Retina (tissue), 1 donor: Measurements from ENCODE around the gene CHRD.
A peak's percentile ranks its signal among the peaks of the same experiment; 100 is the strongest.

Experiments
- DNase-seq: peaks from one replicate; pipeline ENCODE4 v3.0.0-alpha.2; 2016

The CHRD gene

GRCh38 chr3:184347321-184348056, 32.4 kb upstream of the CHRD start:
- no peak for DNase-seq

DNA sequence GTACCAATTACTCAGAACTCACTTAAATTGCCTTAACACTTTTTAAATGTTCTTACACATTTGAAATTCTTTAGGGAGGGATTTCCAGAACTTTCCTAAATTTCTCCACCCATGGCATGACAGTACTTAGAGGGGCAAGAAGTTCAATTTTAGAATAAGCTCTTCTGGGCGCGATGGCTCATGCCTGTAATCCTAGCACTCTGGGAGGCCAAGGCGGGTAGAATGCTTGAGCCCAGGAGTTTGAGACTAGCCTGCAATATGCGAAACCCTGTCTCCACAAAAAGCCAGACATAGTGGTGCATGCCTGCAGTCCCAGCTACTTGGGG, 31.8 kb upstream of the CHRD start:
- DNase-seq = no peak

DNA sequence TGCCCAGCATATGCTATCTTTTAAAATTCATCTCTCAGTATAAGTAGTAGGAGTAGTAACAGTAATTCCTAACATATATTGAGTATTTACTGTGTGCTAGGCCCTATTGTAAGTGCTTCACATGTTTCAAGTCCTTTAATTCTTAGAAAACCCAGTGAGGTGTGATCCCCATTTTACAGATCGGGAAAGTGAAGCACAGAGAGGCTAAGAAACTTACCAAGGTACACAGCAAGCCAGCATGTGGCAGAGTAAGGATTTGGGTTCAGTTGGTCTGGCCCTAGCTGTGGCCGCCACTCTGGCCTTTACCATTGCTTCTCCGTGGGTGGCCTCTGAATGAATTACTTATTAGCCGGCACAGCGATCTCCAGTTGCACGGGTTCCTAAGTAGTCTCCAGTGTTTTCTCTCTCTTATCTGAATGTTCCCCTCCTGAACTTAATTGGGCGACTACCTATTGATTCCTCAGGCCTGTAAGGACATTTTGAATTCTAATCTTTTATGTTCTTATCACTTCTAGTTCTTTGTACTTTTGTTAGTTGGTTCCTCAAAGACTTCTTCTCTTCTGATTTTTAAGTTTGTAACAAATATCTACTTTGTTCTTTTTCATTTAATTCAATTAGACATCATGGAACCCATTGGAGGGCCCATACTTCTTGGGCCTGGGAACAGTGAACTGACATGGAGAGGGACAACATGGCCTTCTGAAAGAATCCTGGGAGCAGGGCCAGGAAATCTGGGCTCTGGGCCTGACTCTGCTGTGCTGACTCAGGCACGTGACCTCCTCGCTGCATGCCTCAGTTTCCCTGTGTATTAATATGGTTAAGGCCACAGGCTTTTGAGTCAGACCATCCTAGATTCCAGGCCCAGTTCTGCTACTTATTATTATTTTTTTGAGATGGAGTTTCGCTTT, 30.0 kb upstream of the CHRD start:
- DNase-seq = no peak

GRCh38 chr3:184350618-184351017, 29.2 kb upstream of the CHRD start:
- DNase-seq = no peak

DNA sequence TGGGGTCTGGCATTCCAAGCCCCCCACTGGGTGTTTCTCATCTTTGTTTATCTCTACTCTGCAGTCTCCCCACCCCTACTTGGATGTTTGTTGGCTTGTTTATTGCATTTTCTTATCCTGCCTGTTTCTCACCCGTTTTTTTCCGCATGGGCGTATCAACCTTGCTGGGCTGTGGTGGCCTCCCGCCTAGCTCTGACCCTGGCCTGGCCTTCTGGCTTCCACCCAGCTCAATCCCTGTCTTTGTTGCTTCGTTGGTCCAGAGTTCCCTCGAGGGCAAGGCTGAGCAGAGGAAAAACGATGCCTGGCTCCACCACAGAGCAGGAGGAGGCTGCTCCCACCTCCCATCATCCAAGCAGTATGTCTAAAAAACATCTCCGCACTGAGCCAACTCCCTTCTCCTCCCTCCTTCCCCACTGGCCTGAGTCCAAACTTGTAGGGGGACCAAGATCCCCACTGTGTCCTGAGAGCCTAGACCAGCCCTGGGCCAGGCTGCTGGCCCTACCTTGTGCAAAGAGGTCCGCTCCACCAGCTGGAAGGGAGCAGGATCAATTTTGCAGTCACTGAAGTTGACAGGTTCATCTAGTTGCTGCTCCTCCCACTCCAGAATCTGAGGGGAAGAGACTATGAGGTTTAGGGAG, 28.2 kb upstream of the CHRD start:
- DNase-seq = no peak

DNA sequence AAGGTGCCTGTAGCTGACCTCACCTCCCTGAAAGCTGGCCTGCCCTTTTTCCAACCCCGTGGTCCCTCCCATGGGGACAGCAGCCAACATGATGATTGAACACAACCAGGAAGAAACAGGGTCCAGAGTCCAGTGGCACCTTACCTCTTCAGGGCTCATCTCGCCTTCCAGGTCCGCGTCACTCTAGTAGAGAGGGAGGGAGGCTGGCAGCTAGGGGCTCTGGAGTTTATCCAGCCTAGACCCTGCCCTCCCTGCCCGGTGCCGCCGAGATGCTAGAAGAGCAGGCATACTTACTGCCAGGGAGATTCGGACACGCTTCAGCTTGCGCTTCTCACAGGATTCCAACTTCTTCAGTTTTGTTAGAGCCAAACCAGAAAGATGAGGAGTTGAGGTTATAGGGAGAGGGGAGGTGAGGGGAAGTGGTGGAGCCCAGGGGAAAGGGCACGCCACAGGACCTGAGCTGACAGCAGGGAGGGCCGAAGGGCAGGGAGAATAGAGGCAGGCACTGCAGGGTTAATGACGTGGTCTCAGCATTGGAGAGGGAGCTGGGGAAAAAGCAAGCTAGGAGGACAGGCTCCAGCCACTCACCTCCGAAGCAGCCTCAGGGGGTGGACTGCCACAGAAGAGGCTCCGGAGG, 27.6 kb upstream of the CHRD start:
- DNase-seq = no peak

DNA sequence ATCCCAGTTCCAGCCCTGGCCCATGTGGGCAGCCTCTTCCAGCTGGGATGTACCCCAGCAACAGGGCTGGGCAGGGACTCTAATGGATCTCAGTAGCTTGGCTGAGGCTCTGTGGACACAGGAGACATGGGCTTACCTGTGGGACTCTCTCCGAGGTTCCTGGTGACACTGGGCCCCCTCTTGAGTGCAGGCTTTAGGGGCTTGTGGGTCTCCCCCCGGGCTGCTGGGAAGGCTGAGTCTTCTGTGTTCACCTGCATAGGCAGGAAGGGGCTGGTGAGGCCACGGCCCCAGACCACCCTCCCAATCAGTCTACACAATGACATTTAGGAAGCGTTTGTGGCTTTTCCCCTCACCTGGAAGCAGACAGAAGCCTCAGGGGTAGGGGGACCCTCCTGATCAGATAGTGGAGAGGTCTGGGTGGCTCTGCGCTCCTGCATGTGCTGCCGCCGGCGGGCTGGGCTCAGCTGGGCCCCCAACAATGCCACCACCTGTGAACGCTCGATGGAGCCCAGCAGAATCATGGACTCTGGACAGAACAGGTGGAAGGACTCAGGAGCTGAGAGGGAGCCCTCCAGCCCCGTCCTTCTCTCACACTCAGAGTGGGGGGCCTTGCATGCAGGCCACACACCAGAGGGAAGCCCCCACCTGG, 26.8 kb upstream of the CHRD start:
- no peak for DNase-seq

DNA sequence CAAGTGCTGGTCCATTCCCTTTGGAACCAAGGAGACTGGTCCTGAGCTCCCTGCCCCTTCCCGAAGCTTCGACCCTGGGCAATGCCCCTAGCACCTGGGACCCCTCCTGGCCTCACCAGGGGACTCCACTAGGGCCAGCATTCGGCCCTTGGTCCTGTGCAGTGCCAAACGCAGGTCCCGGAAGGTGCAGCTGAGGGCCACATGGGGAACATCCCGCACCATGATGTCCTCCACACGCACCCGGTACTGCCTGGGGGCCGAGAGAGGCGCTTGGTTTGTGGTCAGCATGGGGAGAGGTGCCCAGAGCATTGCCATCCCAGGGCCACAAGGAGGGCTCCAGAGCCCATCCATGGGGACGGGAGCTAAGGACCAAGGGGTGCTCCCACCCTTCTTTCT, 26.3 kb upstream of the CHRD start:
- DNase-seq = no peak

DNA sequence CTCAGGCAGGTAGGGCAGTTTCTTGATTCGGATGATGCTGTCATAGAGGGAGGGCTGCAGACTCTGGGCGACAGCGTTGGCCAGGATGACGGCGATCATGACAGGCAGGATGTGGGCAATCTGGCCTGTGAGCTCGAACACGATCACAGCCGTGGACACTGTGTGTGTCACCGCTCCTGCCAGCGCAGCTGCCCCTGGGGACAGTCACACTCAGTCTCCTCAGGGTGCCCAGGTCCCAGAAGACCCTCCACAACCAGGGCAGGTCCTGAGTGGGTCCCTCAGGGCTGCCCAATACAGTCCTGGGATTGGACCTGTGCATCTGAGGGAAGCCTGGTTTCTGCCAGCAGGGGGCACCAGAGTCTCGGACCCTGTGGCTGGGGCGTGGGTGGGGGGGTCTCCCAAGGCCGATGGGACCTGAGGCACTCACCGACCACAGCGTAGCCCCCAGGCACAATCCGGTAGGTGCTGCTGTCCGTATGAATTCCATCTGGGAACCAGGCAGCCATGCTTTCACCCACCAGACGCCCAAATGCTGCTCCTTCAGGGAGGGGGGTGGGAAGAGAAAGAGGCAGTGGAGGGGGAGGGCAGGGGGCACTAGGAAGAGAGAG, 25.6 kb upstream of the CHRD start:
- peak; percentile 51 for DNase-seq

DNA sequence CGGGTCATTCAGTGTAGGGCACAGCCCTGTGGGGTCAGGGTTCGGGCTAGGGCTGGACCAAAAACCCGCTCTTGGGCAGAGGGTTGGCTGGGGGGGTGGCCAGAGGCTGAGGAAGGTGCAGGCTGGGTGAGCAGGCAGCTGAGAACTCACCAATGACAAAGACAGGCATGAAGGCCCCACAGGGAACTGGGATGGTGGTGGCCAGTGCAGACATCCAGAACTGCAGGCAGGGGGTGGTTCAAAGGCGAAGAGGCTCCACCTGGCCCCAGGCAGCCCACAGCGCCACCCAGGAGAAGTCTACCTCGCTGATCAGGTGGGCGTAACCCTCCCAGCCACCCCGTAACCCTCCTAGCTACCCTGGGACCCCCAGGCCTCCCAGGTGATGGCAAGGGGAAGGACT, 25.1 kb upstream of the CHRD start:
- no peak for DNase-seq

DNA sequence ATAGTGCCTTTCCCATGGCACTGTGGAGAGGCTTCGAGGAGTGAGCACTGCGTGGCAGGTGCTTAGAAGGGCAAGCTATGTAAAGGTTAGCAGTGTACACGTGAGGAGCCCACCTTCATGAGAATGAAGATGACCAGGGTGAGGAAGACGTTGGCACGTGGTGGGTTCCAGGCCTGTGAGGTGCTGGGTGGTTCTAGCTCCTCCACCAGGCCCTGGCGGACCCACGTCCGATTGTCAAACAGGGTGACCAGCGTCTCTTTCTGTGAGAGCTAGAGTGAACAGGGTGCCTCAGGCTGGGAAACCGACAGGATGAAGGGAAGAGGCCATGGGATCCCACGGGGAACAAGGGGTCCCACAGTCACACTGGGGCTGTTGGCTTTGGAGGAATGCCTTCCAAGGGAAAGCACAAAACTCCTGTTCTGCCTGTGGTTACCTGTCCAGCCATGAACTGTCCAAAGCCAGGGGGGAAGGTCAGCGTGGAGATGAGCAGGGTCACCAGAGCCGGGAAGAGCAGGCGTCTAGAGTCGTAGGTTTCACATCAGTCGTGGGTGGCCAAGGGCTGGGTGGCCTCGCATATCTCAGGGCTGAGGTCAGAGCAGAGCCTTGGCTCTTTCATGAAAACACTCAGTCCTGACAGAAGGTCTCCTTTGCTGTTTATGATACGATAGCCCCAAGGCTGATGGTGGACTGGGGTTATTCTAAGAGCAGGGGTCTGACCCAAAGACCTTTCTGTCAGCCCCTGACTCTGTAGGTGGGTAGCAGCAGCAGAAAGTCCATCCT, 24.4 kb upstream of the CHRD start:
- no peak for DNase-seq

DNA sequence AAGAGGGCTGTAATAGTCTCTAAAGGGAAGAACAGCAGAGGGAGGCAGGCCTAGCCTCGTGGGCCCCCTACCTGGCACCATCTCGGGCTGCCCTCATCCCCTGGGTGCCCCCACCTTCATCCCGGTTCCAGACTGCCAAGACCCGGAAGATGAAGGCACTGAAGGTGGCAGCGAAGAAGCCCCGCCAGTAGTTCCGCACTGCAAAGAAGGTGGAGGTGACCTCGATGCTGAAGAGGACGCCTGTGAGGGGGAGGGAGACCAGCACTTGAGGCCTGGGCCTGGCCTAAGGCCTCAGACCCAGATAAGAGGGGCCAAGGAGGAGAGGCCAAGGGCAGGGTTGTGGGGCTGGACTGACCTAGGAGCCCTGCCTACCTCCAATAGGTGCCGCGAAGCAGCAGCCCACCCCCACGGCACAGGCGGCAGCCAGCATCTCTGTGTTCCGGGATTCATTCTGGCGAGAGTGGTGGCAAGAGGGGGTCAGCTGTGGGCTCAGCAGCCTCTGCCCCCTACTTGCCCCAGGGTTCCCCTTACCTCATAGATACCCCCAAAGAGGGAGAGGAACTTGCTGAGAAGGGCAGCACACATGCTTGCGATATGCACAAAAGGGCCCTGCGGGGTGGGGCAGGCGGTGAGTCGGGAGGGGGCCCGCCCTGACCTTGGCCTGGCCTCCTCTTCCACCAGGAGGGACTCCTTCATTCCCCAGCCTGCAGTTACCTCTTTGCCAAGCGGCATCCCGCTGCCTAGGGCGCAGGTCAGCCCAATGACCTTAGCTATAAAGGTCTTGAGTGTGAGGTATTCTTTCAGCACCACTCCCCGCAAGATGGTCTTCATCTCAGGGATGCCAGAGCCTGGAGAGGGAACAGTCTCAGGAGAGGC, 22.4 kb upstream of the CHRD start:
- no peak for DNase-seq

- DNase-seq = no peak
These were observed 21.6 kb upstream of the CHRD start for GRCh38 chr3:184358124-184358767.

DNA sequence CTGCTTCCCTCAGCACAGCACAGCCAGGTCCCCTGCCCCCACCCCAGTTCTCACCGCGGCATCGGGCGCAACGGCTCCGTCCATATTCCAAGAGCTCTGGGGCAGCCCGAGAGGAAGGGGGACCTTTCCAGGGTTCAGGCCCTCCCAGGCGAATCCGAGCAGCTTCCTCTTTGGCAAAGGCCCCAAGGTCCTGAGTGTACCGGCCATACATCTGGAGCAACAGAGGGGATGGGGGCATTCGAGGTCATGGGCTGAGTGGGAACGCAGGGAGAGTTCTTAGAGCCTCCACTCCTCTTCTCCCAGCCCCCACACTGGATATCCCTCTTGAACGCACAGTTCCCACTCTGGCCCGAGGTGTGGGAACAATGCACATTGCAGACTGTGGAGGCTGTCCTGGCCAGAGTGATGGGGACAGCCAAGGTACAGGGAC, 20.9 kb upstream of the CHRD start:
- DNase-seq = no peak

DNA sequence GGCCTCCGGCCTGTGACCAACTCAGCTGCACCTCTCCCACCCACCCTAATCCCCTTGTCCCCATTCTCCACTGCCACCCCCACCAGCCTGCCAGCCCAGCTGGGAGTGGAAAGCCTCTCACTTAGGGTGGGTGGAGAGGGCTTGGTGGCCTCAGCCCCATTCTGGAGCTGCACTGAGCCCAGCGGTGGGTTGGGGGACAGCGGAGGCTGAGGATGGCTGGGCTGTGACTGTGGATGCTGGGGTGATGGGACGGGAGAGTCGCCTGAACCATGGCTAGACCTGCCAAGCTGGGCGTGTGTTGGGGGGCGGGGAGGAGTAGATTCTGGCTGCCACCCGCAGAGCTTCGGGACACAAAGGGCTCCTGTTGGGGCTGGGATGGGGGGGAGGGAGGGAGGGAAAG, 20.2 kb upstream of the CHRD start:
- DNase-seq = no peak

- DNase-seq = no peak
These were observed 19.6 kb upstream of the CHRD start for GRCh38 chr3:184360070-184360928.

GRCh38 chr3:184360929-184361531, 18.8 kb upstream of the CHRD start:
- DNase-seq = peak; percentile 70

DNA sequence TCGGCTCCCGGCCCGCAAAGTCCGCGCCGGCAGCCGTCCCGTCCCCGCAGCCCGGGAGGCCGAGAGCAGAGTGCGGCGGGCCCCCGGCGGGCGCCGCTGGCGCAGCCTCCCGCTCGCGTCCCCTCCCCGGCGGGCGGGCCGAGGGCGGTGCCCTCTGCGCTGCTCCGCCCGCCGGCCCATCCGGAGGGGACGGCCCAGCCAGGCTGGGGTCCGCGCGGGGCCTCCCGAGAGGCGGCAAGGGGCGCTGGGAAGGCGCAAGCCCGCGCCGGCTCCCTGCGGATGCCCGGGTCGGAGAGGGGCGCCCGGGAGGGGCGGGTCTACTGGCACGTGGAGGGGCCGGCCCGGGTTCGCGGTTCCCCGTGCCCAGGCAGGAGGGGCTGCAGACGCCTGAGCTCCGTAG, 18.3 kb upstream of the CHRD start, which contains the start of the genes CLCN2 and POLR2H:
Gene CLCN2, minus strand, starts transcription at position 74 of the 400 bp plus-strand sequence. CDS start 126 bp downstream, outside the sequence.
Gene POLR2H, plus strand, starts transcription at position 179 of the 400 bp plus-strand sequence. CDS start 1,783 bp downstream, outside the sequence.
- no peak for DNase-seq
